T-helper 2 cell treated with Interferon-gamma antibody and Interleukin-4, amounts not matched to agents 100 ng/mL and 5 ng/mL, for 36 hours (primary cell): Measurements from ENCODE around the gene SMCO3. TPM values are rescaled to one million over a fixed set of nuclear protein-coding genes. Genes with fewer than 3 reads are reported as not detected.

Experiments used
- total RNA-seq: library from RNA; stranded (reverse); gene quantifications from 2 replicates; pipeline ENCODE4 v1.2.3, GENCODE V29; 2022

The SMCO3 gene
- total RNA-seq, 1 donor from 2014 or later: not detected

Other genes starting within 250 kb of the SMCO3 start
- gene PLBD1, start 246.3 kb downstream of the SMCO3 start, total RNA-seq: not detected in 2 replicates
- gene GUCY2C, start 117.6 kb downstream of the SMCO3 start, total RNA-seq: not detected in 2 replicates
- gene WBP11, start 10.7 kb downstream of the SMCO3 start, total RNA-seq: 81.5 and 87.4 TPM in 2 replicates
- gene C12orf60, start 10.5 kb downstream of the SMCO3 start, total RNA-seq: 1.3 and 1.5 TPM in 2 replicates
- not detected in 2 replicates for gene ART4, start 29.3 kb upstream of the SMCO3 start, total RNA-seq
- 0.27 TPM in 1 of 2 replicates, not detected in the other for gene MGP, start 71.7 kb upstream of the SMCO3 start, total RNA-seq
- 12.2 and 13.3 TPM in 2 replicates for gene ERP27, start 124.4 kb upstream of the SMCO3 start, total RNA-seq
- 1,650 and 1,655 TPM in 2 replicates for gene ARHGDIB, start 147.4 kb upstream of the SMCO3 start, total RNA-seq
- not detected in 2 replicates for gene PDE6H, start 158.9 kb upstream of the SMCO3 start, total RNA-seq